ENCODE measurements around the gene AMOTL1. TPM values are rescaled to one million over a fixed set of nuclear protein-coding genes. Genes with fewer than 3 reads are reported as not detected.

The AMOTL1 gene
- total RNA-seq, 1 donor from 2014 or later, result 45.5 TPM

DNA sequence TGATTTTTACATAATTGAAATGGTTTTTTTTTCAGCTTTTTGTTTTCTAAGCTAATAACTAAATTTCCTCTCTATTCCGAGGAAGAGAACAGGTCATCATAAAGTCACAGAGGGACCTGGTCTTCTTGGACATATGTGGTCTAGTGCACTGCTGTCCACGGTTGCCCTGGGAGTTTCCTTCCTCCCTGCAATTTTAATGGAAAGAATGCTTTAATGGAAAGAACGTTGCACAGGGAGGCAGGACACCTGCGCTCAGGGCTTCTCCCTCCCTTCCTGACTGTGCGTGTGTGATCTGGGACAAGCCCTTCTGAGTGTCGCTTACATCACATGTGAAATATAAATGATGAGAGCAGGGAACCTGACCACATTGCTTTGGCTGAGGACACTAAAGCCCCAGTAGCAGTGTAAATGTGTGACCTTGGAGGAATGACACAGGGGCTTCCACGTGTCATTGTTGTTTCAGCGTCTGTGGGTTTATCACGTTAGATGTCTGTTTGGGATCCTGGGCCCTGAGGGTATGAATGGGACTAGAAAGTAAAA, 93.2 kb downstream of the AMOTL1 start:
- intact Hi-C loops (cut with DNase I), result no loop called here
- ATAC-seq (ENCODE audit: poor library complexity) (no peak), DNase-seq (no peak)

GRCh38 chr11:94862926-94863880, 95.0 kb downstream of the AMOTL1 start:
- intact Hi-C loops (cut with DNase I), result no loop called here
- ATAC-seq (ENCODE audit: poor library complexity) (no peak), DNase-seq (no peak)

DNA sequence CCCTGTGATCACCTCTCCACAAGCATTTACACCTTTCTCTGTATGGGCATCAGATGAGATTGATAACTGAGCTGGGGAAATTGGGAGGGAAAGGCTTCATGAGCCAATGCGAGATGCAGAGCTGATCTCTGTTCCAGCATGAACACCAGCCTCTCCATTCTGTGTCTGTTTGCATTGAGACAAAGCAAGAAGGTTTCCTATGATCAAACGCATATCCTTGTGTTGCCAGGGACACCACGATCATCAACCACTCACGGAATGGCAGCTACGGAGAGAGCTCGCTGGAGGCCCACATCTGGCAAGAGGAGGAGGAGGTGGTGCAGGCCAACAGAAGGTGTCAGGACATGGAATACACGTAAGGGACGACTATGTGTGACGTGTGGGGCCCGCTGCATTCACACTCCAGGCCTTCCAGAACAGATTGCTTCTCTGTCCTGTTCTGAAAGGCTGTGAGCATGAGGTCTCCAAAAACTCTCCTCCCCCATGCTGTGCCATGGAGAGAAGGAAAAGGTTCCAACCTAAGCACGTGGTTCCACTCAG, 96.4 kb downstream of the AMOTL1 start:
- intact Hi-C loops (cut with DNase I), result no loop called here
- no peak for ATAC-seq (ENCODE audit: poor library complexity)
- DNase-seq, result no peak

GRCh38 chr11:94866231-94866822, 98.2 kb downstream of the AMOTL1 start:
- intact Hi-C loops (cut with DNase I), result no loop called here
- ATAC-seq (ENCODE audit: poor library complexity), result no peak
- DNase-seq, result no peak

DNA sequence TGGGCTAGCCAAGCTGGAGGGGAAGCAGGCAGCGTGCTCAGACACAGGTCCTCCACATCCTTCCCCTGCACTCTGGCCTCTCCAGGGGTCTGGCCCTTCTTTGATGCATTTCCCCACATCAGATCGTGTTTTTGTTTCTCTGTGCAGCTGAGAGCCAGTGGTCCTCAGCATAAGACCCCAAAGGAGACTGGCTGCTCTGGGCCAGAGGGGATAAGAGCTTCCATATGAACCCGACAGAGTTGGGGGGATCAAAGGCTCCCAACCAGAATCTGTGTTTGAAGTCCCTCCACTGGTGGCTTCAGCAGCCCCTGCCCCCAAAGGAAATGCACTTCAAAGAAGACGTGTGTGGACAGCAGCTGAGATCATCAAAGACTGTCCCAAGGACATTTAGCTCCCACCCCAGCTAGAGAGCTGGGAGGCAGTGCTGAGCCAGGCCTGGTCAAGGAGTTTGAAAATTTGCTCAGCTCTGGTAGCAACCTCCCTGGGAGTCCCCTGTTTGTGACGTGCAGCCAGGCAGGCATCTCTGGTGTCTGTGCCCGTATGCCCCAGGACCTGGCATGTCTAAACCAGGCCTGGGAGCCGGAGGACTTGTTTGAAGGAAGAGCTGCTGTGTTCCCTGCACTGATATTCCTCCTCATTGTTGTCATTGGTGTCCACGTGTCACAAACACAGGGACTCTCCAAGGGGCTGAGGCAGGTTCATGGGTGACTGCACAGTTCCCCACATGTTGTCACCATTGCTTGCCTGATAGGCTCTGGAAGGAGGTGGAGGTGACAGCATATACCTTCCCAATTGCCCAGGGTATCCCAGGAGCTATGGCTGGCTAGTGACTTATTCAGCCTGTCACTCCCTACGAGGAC, 99.0 kb downstream of the AMOTL1 start:
- intact Hi-C loops (cut with DNase I), result no loop called here
- ATAC-seq (ENCODE audit: poor library complexity) (no peak), DNase-seq (no peak)

GRCh38 chr11:94868468-94868867, 100.3 kb downstream of the AMOTL1 start:
- DNase-seq (no peak), ATAC-seq (ENCODE audit: poor library complexity) (no peak)
- intact Hi-C loops (cut with DNase I), result no loop called here

DNA sequence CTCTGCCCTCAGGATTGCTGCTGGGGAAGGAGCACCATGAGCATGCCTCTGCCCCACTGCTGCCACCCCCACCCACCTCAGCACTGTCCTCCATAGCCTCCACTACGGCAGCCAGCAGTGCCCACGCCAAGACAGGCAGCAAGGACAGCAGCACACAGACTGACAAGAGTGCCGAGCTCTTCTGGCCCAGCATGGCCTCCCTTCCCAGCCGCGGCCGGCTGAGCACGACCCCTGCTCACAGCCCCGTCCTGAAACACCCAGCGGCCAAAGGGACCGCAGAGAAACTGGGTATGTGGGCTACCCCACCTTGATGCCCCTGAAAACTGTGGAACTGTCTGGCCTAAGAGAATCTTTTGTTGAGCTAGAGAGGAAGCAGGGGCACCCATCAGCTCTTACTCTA, 101.0 kb downstream of the AMOTL1 start:
- no peak for ATAC-seq (ENCODE audit: poor library complexity)

GRCh38 chr11:94870422-94870821, 102.3 kb downstream of the AMOTL1 start:
- DNase-seq (no peak), ATAC-seq (ENCODE audit: poor library complexity) (no peak)
- intact Hi-C loops (cut with DNase I), result no loop called here

More for the DNA sequence above, 101.0 kb downstream of the AMOTL1 start:
- intact Hi-C loops (cut with DNase I), result no loop called here
- no peak for DNase-seq

DNA sequence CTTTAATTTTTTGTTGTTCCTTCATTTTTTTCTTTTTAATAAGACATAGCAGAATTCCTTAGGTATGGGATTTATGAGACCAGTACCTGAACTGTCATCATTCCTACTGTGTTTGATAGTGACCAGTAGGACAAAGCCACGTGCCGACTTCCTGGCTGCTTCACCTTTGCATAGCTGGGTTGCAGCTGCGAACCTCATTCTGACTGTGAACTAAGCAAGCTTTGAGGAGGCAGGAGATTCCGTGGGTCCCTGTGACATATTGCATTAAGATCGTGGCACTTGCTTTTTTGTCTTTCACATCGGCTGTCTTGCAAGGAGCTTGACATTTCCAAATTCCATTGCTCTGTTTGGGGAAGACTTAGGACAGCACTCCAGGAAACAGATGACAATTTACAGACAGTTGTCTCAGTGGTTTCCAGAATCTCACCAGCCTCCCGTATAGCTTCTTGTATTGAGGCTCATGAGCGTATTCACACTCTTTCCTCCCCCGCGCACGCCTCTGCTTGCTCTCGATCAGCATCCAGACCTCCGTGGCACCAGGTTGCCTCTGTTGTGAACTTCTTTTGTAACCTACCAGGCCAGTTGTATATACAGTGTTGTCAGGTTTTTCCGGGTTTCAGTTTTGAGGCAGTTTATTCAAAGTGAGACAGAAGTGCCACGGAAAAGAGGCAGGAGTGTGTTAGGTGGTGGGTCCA, 103.5 kb downstream of the AMOTL1 start:
- intact Hi-C loops (cut with DNase I), result no loop called here
- no peak for ATAC-seq (ENCODE audit: poor library complexity)
- no peak for DNase-seq

DNA sequence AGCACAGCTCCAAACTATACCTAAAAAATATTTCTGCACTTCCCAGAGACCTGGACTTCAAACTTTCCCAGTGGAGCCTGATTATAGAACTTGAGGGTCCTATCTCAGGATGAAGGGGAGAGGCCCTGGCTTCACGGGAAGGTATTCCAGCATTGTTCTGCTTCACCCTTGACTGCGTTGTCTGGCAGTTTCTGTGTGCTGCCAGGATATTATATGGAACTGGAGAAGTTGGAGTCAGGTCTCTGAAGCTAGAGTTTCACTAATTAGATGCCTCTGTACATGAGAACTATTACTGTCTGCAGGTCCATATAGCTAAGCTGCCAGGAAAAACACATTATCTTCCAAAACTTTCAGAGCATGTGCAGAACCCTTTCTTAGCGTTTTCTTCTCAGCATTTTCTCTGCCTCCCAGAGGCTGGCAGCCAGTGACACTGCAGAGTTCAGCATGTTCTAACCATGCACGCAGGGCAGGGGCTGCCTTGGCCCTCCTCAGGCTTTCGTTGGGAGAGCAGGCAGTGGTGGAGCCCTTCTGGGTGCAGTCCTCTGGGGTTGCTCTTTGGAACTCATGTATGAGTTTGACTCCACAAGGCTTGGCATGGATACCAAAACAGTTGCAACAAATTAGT, 105.9 kb downstream of the AMOTL1 start:
- DNase-seq, result no peak
- peak; percentile 40 for ATAC-seq (ENCODE audit: poor library complexity)
- intact Hi-C loops (cut with DNase I), result no loop called here

GRCh38 chr11:94876222-94876621, 108.1 kb downstream of the AMOTL1 start:
- intact Hi-C loops (cut with DNase I), result no loop called here
- no peak for ATAC-seq (ENCODE audit: poor library complexity)
- DNase-seq, result no peak

GRCh38 chr11:94876645-94877442, 108.7 kb downstream of the AMOTL1 start:
- DNase-seq (peak; percentile 84), ATAC-seq (ENCODE audit: poor library complexity) (peak; percentile 90)
- intact Hi-C loops (cut with DNase I), result no loop called here

GRCh38 chr11:94877443-94878200, 109.5 kb downstream of the AMOTL1 start:
- DNase-seq (no peak), ATAC-seq (ENCODE audit: poor library complexity) (no peak)
- intact Hi-C loops (cut with DNase I), result no loop called here

DNA sequence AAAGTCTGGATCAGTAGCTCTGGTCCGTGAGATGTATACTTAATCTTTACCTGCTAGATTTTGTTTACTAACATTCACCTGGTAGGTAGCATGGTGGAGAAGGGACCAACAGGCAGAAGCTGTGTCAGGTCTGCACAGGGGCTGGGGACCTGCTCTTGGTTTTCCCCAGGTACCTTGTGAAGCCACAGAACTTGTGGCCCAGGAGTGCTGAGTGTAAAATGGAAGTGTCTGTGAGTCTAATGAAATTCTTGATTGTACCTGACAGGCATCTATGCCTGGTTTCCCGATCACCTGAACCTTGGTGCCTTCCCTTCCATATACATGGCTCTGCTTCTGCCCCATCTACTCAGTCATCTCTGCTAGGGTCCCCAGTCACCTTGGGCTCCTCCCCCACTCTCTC, 110.8 kb downstream of the AMOTL1 start:
- ATAC-seq (ENCODE audit: poor library complexity) (no peak), DNase-seq (no peak)
- intact Hi-C loops (cut with DNase I), result no loop called here

- DNase-seq (no peak), ATAC-seq (ENCODE audit: poor library complexity) (no peak)
- intact Hi-C loops (cut with DNase I), result no loop called here
These were observed 112.1 kb downstream of the AMOTL1 start for GRCh38 chr11:94880216-94880615.

GRCh38 chr11:94882931-94883330, 114.8 kb downstream of the AMOTL1 start:
- DNase-seq (no peak), ATAC-seq (ENCODE audit: poor library complexity) (no peak)
- intact Hi-C loops (cut with DNase I), result no loop called here

Data from Right ventricle myocardium superior (tissue), 1 donor.